Stimulated activated CD8-positive, alpha-beta memory T cell treated with anti-CD3 and anti-CD28 coated beads, Interleukin-15, amount 100 ng/mL, for 48 hours (primary cell): ENCODE results near the gene COX7B2.

Experiments
- DNase-seq, 2 donors: peaks; one replicate each; pipeline ENCODE4 v3.0.0-alpha.2; 2020; ENCODE audit warnings: low read depth in 2 of 2

The COX7B2 gene

DNA sequence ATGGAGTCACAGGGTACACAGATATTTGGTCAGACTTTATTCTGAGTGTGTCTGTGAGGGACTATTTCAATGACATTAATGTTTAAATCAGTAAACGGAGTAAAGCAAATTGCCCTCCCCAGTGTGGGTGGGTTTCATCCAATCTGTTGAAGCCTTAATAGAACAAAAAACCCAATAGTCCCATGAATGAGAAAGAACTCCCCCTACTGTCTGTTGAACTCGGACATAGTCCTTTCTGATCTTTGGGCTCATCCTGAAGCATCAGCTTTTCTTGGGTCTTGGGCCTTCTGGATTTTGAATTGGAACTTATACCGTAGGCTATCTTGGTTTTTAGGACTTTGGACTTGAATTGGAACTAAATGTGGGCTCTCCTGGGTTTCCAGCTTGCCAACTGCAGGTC lies 193.6 kb downstream of the COX7B2 start:
- no peak for DNase-seq

DNA sequence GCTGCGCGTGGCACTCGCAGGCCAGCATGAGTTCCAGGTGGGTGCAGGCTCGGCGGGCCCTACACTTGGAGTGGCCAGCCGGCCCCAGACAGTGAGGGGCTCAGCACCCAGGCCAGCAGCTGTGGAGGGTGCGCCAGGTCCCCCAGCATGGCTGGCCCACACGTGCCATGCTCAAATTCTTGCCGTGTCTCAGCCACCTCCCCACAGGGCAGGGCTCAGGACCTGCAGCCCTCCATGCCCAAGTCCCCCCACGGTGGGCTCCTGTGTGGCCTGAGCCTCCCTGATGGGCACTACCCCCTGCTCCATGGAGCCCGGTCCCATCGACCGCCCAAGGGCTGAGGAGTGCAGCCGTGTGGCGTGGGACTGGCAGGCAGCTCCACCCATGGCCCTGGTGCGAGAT lies 210.2 kb downstream of the COX7B2 start:
- DNase-seq = no peak
